Hematopoietic multipotent progenitor cell (in vitro differentiated cells): ENCODE results near the gene PPP6R1. TPM values are rescaled to one million over a fixed set of nuclear protein-coding genes. Genes with fewer than 3 reads are reported as not detected.
A peak's percentile ranks its signal among the peaks of the same experiment; 100 is the strongest.

Source experiments
- DNase-seq, 3 donors: peaks; one replicate each; pipeline ENCODE4 v3.0.0-alpha.2; 2011 to 2015; ENCODE audit warnings: low read depth in 2 of 3, low spot score in 2 of 3
- total RNA-seq: library from RNA; depleted of rRNA; stranded (reverse); fragments of >200 nt; gene quantifications from one replicate; pipeline ENCODE4 v1.2.3, GENCODE V29; 2012

PPP6R1 gene
- total RNA-seq, 1 donor, result 307 TPM

DNA sequence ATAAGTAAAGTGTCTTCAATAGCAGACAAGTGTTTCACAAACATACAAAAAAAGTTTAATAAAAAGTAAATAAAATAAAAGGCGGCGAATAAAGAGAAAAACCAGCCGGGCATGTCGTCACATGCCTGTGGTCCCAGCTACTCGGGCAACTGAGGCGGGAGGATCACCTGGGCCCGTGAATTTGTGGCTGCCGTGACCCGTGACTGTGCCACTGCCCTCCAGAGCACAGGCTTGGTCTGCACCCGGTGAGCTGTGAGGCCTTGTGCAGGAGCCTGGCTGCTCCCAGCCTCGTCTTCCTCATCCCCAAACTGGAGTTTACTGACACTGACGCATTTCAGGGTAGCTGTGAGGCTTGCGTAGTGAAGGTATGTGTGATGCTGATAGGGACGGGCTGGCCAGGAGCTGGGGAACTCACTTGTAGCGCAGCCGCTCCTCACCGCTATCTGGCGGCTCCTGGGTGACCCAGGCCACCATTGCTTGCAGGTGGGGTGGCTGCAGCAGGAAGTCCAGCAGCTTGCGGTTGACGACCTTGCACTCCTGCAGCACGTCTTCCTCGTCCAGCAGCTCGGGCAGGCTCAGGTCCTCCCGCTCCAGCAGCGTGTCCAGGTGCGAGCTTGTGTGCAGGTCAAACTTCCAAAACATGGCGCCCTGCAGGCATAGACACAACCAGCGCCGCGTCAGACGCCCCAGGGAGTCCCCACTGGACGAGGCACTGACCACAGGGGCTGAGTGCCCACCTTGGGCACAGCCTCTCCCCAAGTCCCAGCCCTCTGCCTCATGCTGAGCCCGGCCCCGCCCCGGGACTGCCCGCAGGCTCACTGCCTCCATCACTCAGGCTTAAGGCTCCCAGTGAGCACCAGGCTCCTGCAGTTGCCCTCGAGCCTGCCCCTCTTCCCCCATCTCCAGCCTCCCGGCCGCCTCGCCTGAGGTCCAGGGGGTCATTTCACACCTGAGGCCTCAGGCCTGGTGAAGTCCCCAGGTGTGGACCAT lies 12.1 kb downstream of the PPP6R1 start:
- no peak for DNase-seq

DNA sequence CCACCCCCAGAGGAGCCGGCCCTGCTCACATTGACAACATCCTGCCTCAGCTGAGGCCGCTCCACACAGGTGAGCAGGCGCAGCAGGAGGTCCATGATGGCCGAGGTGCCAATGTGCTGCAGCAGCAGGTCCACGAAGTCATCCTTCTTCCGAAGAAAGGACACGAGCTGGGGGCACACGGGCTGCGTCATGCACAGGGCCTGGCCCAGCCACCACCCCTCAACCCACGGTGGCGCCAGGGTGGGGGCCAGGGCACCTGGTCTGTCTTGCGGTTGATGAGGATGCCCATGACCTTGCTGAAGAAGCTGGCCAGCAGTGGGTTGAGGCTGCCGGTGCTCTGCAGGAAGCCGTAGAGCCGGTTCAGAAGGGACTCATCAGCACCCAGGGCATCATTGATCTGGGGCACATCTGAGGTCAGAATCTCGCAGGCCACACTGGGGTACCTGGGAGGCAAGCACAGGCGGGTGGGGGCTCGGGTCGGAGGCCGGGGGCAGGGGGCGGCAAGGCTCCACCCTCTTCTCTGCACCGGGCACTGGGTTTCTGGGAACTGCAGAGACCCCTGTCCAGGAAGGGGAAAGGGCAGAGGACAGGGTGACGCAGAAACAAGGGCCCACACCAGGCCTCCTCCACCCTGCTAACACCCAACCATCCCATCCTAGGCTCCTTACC lies 13.4 kb downstream of the PPP6R1 start:
- no peak for DNase-seq

DNA sequence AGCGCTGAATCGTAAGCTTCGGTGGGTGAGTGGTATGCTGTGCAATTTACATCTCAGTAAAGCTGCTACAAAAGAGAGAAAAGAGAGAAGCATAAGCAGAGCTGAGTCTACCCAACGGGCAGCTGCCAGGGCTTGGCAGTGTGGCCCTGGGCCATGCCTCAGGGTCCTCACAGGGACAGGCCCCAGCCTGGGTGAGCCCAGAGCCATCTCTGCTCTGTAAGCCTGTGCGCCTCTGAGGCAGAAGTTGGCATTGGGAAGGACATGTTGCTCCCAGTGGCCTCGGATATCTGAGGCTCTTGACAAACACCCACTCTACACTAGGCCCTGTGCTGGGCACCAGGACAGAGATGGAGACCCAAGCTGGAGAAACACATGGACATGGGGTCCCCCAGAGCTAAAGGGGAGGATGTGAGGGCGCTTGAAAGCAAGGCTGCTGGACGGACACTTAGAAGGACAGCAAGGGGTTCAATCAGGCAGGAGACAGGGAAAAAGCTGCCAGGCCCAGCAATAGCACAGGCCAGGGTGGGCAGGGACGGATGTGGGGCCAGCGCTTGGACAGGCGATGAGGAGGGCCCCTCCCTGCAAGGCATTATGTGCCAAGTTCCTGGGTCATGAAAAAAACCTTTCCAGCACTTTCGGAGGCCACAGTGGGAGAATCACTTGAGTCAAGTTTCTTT lies 14.7 kb downstream of the PPP6R1 start:
- no peak for DNase-seq

DNA sequence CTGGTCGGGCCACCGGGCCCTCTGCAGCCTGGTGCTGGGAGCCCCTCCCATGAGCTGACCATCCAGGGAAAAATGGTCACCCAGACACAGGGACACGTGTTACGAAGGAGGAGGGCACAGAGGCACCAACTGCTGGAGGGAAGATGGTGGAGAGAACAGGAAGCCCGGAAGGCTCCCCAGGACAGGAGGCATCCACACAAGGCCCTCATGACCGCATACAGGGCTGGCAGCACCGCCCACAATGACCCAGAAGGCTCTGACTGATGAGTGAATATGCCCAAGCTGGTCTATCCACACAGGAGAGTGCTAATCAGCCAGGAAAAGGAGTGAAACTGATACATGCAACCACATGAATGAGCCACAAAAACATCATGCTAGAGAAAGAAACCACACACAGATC lies 16.3 kb downstream of the PPP6R1 start:
- no peak for DNase-seq

DNA sequence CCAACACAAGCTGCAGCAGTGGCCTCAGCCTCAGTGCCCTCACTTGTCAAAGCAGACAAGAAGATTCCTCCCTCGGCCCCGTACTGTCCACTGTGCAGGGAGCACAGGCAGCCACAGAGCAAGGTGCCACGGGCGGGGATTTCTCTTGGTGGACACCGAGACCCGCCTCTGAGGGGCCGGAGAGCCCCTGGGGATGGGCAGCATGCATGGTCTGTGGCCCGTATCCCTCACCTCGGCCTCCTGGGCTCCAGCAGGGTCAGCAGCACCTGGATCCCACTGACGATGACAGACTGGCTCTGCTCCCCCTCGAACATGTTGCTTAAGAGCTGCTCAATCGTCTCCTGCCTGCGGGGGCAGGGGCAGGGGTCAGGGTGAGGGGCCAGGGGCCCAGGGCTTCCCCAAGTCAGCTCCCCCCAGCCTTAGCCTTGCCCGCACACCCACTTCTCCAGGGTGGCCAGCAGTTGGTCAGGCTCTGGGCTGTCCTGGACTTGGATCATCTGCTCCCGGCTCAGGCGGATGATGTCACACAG lies 16.8 kb downstream of the PPP6R1 start:
- DNase-seq, result no peak

DNA sequence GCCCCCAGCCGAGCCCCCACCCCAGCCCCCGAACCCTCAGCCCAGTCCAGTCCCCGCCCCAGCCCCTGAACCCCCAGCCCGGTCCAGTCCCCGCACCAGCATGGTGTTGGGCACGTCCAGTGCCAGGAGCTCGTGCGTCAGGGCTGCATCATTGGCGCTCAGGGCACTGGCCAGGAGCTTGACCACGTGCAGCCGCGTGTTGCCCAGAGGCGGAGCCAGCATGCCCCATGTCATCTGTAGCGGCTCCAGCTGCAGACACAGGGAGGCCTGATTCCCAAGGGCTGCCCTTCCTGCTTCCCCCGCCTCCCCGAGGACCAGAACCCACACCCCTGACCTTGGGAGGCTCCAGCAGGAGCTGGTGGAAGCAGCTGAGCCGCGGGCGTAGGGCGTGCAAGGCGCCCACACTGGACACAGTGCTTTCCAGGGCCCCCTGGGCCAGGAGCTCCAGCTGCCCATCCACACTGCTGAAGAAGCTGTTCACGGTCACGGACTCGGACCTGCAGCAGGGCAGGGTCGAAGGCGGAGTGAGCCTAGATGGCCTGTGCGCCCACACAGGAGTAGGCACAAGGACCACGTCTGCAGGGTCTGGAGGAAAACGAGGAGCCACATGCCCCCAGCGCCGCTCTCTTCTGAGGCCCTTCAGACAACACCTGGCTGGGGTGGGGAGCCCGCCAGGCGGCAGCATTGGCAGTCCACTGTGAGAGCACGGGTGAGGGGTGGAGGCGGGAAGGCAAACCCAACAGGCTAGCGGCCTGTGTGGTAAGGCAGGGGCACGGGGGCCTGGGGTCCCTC lies 17.5 kb downstream of the PPP6R1 start:
- no peak for DNase-seq

DNA sequence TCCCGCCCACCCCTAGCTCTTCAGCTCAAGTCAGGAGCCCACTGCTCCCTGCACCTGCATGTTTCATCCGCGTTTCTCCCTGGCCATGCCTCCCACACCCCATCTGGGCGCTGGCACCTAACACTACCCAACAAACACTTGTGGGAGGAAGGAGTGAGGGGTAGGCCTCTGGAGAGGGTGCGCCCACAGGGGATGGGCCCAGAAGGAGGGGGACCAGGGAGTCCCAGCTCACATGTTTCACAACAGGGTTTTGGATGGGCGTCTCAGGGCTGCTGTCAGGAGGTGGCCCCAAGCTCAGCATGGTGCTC lies 18.1 kb downstream of the PPP6R1 start:
- DNase-seq, result no peak

DNA sequence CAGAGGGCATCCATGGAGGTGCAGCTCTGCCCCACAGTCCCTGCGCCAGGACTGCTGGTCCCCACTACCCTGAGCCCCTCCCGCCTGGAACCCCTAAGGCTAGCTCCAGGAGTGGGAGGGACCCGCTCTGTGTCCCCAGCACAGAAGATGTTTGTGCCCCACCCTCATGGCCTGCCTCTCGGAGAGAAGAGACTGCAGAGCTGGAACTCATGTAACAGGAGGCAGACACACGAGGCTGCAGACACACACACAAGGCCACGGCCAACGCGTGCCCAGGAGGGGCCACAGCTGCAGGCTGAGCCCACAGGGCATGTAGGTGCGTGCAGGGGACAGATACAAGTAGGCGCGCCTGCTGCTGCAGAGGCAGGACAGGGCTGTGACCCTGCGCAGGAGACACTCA lies 19.8 kb downstream of the PPP6R1 start:
- no peak for DNase-seq

DNA sequence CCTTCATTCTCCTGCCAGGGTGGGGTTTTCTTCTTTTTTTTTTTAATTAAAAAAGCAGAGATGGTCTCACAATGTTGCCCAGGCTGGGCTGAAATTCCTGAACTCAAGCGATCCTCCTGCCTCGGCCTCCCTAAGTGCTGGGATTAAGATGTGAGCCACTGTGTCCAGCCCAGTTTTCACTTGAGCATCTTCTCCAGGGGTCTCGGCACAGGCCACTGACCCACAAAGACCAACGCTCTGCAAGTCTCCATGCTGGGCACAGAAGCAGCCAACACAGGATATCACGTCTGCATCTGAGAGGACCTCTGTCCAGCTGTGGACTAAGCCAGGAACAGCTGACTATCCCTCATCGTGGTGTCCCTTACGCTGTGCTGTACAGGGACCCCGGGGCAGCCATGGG lies 20.8 kb downstream of the PPP6R1 start:
- DNase-seq, result no peak

DNA sequence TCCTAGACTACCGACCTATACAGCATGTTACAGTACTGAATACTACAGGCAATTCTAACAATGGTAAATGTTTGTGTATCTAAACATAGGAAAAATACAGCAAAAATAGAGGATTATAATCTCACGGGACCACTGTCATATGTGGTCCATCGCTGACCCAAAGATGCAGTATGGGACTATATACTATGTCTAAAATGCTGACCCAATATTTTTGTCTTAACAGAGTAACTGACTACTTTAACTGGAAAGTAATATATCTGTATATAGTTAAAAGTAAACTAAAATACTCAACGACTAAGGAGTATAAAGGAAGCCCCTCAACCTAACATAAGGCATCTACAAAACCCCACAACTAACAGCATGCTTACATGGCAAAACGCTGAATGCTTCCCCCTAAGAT lies 25.8 kb downstream of the PPP6R1 start:
- DNase-seq, result no peak

DNA sequence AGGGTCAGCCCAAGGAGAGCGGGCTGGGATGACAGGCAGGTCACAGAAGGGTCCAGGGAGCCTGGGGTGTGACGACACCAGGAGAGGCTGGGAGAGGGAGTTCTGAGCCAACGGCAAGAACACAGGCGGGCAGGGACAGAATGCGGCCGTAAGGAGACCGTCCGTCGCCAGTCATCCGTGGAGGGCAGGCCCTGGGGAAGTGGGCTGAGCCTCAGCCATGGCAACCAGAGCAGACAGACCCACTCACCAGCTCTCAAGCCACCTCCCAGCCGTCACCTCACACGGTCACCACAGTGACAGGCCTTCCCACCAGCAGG lies 26.6 kb downstream of the PPP6R1 start:
- DNase-seq, result no peak

DNA sequence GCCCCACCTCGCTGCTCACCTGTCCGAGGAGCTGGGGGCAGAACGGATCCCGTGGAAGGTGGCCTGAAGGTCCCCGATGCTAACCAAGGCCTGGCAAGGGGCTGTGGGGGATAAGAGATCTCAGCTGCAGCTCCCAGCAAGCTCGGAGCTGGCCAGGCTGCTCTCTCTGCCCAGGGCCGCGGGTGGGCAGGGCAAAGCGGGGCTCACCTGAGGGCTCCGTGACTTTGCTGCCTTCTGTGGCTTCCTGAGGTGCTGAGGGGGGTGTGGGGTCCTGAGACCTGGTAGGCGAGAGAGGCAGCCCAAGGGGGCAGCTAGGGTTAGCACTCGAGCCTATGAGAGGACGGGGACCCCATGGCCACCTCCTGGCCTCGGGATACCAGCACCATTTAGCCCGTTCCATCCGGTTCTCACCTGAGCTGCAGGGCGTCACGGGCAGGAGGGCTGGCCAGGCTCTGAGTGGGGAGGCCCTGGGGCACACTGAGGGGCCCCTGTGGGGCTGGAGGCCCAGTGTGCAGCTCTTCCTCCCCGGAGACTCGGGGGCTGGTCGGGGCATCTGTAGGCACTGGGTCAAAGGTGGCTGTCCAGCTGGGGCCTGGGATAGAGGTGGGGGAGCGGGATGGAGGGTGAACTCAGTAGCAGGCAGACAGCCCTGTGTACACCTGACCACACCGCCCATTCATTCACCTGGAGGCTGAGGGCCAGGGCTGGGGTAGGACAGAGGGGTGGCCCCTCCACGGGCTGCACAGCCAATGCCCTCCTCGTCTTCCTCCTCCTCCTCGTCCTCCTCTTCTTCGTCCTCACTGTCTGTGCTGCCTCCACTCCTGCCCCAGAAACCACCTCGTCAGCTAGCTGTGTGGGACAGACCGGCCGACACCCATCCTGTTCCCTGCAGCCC lies 27.2 kb downstream of the PPP6R1 start:
- DNase-seq, result no peak

DNA sequence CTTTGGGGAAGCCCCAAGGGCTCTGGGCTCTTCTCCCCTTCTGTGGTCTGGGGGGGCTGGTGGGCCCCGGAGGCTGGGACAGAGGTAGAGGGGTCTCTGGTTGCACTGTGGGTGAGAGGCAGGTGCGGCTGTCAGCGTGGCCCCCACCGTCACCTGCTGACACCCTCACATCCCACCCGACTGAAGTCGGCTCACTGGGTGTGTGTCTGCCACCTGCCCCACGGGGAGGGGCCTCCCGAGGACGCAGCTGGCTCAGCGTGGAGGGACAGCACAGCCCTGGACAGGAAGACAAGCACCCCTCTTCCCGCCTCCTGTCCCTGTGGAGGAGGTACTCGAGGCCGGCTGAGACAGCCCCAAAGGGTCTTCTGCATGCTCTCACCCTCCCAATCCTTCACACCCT lies 28.0 kb downstream of the PPP6R1 start:
- DNase-seq, result no peak

DNA sequence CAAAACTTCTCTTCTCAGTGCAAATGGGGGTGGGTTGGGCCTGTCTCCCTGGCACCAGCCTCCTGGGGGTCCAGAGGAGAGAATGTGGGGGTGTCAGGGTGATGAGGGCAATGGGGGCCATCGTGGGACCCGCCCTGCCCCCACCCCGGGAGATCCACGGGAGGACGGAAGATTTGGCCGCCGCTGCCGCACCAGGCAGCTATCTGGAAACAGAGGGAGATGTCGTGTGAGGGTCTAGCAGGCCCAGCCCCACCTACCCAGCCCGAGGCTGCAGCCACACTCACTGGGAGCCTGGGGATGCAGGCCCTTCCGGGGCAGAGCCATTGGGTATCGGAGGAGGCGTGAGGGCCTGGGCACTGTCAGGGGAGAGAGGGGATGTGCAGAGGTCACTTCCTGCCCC lies 28.5 kb downstream of the PPP6R1 start:
- DNase-seq, result no peak

DNA sequence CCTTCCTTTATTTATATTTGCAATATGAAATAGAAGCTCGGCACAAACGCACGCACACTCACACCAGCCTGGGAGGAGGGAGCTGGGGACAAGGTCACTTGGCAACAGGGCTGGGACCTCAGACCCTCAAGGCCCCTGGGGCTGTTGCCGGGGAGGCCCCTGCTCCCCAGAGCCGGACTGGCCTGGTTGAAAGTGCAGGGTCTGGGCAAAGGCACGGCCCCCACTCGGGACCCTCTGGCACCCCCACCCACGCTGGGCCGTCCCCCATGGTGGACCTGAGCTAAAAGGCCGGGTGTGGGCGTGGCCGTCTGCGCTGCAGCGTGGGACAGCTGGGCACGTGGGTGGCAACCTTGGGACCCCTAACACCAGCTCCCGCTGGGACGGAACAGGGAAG lies 29.0 kb downstream of the PPP6R1 start:
- no peak for DNase-seq

DNA sequence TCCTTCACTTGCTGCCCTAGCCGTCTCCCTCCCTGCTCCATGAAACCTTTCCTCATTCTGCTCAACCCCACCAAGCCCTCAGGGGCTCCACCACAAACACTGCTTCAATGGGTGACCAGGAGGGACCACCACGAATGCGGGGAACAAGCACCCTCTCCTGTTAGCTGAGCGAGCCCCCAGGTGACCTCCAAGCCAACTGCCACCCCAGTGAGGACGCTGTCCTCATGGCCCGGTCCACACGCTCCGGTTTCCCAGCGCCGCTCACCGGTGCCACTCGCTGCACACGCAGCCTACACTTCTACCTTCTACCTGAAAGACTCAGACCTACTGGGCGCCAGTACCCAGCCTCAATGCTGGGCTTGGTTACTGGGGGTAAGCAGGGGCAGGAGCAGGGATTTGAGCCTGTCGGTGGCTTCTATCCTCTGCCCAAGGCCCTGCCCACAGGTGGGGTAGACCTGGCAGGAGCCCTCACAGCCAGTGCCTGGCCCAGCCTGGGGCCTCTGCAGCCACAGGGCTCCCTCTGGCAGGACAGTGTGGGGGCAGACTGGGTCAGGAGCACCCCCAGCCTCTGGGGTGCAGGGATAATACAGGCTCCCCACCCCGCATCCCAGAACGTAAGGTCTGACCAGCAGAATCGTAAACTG lies 29.6 kb downstream of the PPP6R1 start:
- DNase-seq, result no peak

DNA sequence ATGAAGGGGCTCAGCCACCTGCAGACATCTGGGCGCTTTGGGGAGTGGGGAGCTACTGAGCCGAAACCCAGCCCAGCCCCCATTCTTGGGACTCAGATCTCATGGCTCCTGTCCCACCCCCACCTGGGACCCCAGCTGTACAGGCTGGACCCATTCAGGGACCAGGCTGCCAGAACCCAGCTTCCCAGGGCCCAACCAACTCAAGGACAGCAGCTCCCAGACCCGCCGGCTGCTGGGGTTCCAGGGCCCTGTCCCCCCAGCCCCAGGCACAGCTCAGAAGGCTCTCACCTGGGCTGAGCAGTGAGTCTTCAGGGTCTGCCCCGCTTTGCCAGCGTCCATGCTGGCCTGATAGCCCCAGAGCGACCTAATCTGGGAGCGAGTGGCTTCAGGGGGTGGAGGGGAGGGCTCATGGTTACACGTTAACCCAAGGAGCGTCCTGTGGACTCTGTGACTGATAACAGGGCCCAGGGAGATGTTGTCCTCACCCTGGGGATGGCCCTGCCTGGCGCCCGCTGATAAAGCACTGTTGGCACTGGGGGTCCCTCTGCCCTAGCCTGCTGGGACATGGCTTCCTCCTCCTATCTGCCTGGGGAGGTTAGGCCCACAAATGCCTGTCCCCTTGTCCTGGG lies 30.3 kb downstream of the PPP6R1 start, which contains the start of gene TMEM86B:
TMEM86B (minus strand) TSS at position 361 of the 629 bp plus-strand sequence; CDS start at position 339, 22 bp downstream.
- DNase-seq, result peak in 2 of 3 donors; percentile 12 to 24

DNA sequence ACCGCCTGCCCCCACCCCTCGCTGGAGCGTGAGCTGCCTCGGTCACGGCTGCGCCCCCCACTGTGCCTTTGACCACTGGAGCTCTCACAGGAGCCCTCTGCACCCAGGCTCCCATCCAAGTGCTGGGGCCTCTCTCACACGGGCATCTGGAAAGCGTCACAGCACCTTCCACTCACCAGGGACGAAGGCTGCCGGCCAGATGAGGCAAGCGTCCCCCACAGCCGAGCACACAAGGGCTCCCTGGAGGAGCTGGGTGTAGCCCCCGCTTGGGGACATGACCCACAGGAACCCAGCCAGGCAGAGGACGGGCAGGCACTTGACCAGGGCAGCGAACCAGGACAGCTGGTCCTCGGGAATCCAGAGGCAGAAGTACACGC lies 30.8 kb downstream of the PPP6R1 start:
- DNase-seq, result no peak
